Astrocyte of the spinal cord (primary cell): ENCODE data around the gene RBPJL.
A peak's percentile ranks its signal among the peaks of the same experiment; 100 is the strongest.

Experiments
- DNase-seq: peaks from one replicate; pipeline ENCODE4 v3.0.0; 2011; ENCODE audit warnings: low read depth, low spot score
- H3K4me3 ChIP-seq: 2 replicates; pipeline ENCODE4 v1.5.1; 2011; ENCODE audit warnings: low read depth, mild to moderate bottlenecking, low read length, moderate library complexity
- CTCF ChIP-seq: IDR thresholded peaks from 2 replicates; pipeline ENCODE4 v1.5.1; 2012; ENCODE audit warnings: low read depth, mild to moderate bottlenecking, low read length, inconsistent platforms
- in situ Hi-C: cut with HindIII; loops from 2 replicates; pipeline ENCODE4 v1.10.0; 2017; ENCODE audit warnings: low sequenced_read_pairs

RBPJL gene

GRCh38 chr20:45344168-45344860, 37.7 kb downstream of the RBPJL start:
- in situ Hi-C loops: no loop called here
- H3K4me3 ChIP-seq: peak overlapping the region; percentile 12
- TF ChIP-seq CTCF: no peak
- DNase-seq: peak; percentile 87

- DNase-seq: no peak
- in situ Hi-C loops: no loop called here
- no peak for TF ChIP-seq CTCF
- peak overlapping the region; percentile 21 for H3K4me3 ChIP-seq
Measured at GRCh38 chr20:45345104-45345936, 38.7 kb downstream of the RBPJL start.

GRCh38 chr20:45346291-45346718, 39.7 kb downstream of the RBPJL start:
- H3K4me3 ChIP-seq: peak overlapping the region; percentile 89
- no peak for DNase-seq
- no peak for TF ChIP-seq CTCF
- in situ Hi-C loops: no loop called here

GRCh38 chr20:45346851-45347250, 40.2 kb downstream of the RBPJL start:
- H3K4me3 ChIP-seq: peak overlapping the region; percentile 89
- TF ChIP-seq CTCF: no peak
- in situ Hi-C loops: no loop called here
- DNase-seq: no peak

- in situ Hi-C loops: no loop called here
- DNase-seq: no peak
- no peak for TF ChIP-seq CTCF
- peak overlapping the region; percentile 89 for H3K4me3 ChIP-seq
Measured at GRCh38 chr20:45347297-45347935, 40.8 kb downstream of the RBPJL start.

GRCh38 chr20:45347936-45348778, 41.5 kb downstream of the RBPJL start, which contains the start of gene SDC4:
Gene SDC4 (minus strand): TSS chr20:45348424. CDS start chr20:45348384, 40 bp downstream.
- peak; percentile 49 for DNase-seq
- in situ Hi-C loops: no loop called here
- H3K4me3 ChIP-seq: peak within 1 kb of the TSS; percentile 89
- TF ChIP-seq CTCF: no peak
